ENCODE data around the gene MTCH2. TPM values are rescaled to one million over a fixed set of nuclear protein-coding genes. Genes with fewer than 3 reads are reported as not detected.

Gene MTCH2
- total and polyA plus RNA-seq, 7 donors, result 75.2 to 152 (median 107) TPM

DNA sequence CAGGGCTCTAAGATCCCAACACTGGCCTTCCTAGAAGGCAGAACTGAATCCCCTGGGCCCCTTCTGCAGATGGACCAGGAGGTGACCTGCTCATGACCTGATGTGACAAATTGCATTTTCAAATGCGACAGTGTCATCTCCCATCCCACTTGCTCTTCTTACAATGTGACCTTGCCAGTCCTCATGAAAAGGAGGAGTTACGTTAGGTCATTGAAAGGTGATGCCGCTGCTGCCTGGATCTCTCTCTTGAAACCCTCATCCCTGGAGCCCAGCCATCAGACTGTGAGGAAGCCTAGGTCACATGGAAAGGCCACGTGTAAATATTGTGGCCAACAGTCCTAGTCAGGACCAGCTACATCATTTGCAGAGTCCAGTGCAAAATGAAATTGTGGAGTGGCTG is 42.5 kb downstream of the MTCH2 start:
- peaks cover 0 to 4% of the 10 kb centered on the region in 2 donors for H3K36me3 ChIP-seq (ENCODE audit: insufficient read depth in 1 of 2, low read depth in 1 of 2)
- no peak for ATAC-seq
- no peak overlapping the region for H3K4me3 ChIP-seq
- 35 to 58% (median 42%) methylated on average over 4 of the region's 4 CpGs for WGBS, 3 donors
- H3K9me3 ChIP-seq, result no peaks in the 10 kb centered on the region
- TF ChIP-seq, protein P1, sequence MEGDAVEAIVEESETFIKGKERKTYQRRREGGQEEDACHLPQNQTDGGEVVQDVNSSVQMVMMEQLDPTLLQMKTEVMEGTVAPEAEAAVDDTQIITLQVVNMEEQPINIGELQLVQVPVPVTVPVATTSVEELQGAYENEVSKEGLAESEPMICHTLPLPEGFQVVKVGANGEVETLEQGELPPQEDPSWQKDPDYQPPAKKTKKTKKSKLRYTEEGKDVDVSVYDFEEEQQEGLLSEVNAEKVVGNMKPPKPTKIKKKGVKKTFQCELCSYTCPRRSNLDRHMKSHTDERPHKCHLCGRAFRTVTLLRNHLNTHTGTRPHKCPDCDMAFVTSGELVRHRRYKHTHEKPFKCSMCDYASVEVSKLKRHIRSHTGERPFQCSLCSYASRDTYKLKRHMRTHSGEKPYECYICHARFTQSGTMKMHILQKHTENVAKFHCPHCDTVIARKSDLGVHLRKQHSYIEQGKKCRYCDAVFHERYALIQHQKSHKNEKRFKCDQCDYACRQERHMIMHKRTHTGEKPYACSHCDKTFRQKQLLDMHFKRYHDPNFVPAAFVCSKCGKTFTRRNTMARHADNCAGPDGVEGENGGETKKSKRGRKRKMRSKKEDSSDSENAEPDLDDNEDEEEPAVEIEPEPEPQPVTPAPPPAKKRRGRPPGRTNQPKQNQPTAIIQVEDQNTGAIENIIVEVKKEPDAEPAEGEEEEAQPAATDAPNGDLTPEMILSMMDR (IDR thresholded peaks at IDR 0.05), result no peak
- DNase-seq, result peak in 1 of 2 donors; percentile 27
- H3K27ac ChIP-seq, result no peak overlapping the region
- intact Hi-C loops (cut with DNase I), result no loop called here
- H3K27me3 ChIP-seq (ENCODE audit: insufficient read depth in 3 of 3, low read length in 2 of 3), result no peaks in the 10 kb centered on the region
- no peaks in the 10 kb centered on the region for H3K4me1 ChIP-seq

DNA sequence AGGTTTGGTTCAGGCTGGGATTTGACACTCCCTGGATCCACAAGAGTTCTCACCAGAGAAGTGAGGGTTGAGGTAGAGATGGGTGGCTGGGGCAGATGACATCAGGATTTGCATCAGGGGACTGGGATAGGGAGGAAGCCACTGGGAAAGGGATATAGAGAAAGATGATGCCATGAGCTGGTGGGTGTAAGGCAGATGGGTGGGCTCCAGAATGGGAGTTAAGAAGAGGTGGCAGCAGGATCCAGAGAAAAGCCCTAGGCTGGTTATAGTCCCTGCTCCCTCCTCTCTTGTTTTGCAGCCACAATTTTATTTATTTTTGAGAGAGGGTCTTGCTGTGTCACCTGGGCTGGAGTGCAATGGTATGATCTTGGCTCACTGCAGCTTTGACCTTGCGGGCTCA is 46.4 kb downstream of the MTCH2 start:
- no peaks in the 10 kb centered on the region for H3K36me3 ChIP-seq (ENCODE audit: insufficient read depth in 1 of 2, low read depth in 1 of 2)
- 95 to 100% (median 96%) methylated on average over 1 of the region's 1 CpG for WGBS, 3 donors
- no peak overlapping the region for H3K4me3 ChIP-seq
- no peak overlapping the region for H3K27ac ChIP-seq
- ATAC-seq (no peak), DNase-seq (no peak)
- TF ChIP-seq, protein P1 (IDR thresholded peaks at IDR 0.05), result no peak
- peaks cover 0 to 34% (median 15%) of the 10 kb centered on the region in 3 donors for H3K27me3 ChIP-seq (ENCODE audit: insufficient read depth in 3 of 3, low read length in 2 of 3)
- H3K4me1 ChIP-seq, result no peaks in the 10 kb centered on the region
- H3K9me3 ChIP-seq, result no peaks in the 10 kb centered on the region
- intact Hi-C loops (cut with DNase I), result no loop called here

DNA sequence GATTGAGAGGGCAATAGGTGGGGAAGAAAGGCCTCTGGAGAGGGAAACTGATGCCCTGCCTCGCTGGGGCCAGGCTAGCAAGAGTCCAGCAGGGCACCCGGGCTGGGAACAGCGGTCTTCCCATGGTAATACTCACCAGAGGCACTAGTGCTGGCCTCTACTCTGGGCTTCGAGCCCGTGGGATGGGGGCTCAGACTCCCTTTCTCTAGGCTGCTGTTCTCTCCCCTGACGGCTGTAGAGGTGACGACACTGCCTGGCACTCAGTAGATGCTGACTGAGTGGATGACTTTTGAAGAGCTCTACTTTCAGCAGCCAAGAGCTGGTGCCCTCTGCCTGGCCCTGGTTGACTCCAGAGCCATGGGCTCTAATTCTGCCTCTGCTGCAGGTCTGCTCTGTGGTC is 47.3 kb downstream of the MTCH2 start:
- H3K9me3 ChIP-seq, result no peaks in the 10 kb centered on the region
- H3K36me3 ChIP-seq (ENCODE audit: insufficient read depth in 1 of 2, low read depth in 1 of 2), result no peaks in the 10 kb centered on the region
- peaks cover 0 to 42% (median 18%) of the 10 kb centered on the region in 3 donors for H3K27me3 ChIP-seq (ENCODE audit: insufficient read depth in 3 of 3, low read length in 2 of 3)
- H3K27ac ChIP-seq, result no peak overlapping the region
- intact Hi-C loops (cut with DNase I), result no loop called here
- TF ChIP-seq, protein P1 (IDR thresholded peaks at IDR 0.05), result no peak
- ATAC-seq, result peak in 2 of 4 donors; percentile 43 to 61
- DNase-seq, result no peak
- 42 to 51% (median 47%) methylated on average over 5 to 7 of the region's 7 CpGs for WGBS, 3 donors
- H3K4me1 ChIP-seq, result no peaks in the 10 kb centered on the region
- H3K4me3 ChIP-seq, result no peak overlapping the region

DNA sequence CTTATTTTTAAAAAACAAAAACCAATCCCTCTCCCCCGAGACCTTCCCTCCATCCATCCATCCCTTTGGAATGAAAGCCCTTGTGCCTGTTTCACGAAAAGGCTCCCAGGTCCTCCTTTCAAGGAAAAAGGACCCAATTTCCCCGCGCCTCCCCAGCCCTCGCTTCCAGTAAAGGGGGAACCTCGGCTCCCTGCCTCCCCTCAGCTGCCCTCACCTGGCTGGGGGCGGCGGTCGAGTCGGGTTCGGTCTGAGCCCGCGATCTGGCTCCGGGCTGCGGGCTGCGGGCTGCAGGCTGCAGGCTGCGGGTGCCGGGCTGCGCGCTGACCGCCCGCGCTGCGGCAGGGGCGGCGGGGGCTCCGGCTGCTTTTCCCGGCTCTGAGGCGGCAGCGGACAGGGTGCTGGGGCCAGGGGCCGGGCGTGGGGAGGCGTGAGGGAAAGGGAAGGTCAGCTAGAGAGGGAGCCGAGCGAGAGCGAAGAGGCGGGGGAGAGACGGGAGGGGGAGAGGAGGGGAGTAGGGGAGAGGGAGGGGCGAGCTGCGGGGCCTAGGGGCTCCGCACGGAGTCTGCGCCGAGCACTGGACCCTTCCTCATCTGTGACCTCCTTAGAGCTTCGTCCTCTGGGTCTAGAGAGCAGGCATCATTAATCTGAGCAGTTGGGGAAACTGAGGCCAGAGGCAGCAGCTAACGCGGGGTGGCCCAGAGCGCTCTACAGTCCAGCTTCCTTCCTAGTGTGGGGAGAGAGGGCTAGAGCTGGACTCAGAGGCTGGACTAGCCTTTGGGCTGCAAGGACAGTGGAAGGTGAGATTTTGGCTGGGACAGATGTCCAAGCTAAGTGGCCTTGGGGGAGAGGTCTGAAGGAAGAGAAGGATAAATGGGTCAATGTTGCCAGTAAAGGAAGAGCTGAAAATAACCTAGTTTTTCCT is 48.2 kb downstream of the MTCH2 start, which contains the start of gene C1QTNF4:
Gene C1QTNF4, minus strand, starts transcription at position 478 of the 922 bp plus-strand sequence. CDS start 3,601 bp downstream, outside the sequence.
- intact Hi-C loops (cut with DNase I), result no loop called here
- TF ChIP-seq, protein P1 (IDR thresholded peaks at IDR 0.05), result no peak
- peaks cover 0 to 49% (median 22%) of the 10 kb centered on the region in 3 donors for H3K27me3 ChIP-seq (ENCODE audit: insufficient read depth in 3 of 3, low read length in 2 of 3)

More for the DNA sequence above, 48.2 kb downstream of the MTCH2 start, which contains the start of gene C1QTNF4:
- Histone ChIP-seq H3K36me3 (ENCODE audit: insufficient read depth in 1 of 2, low read depth in 1 of 2) (no peaks in the 10 kb centered on the region), H3K4me1 (no peaks in the 10 kb centered on the region), H3K27ac (no peak within 1 kb of the TSS), H3K4me3 (peak within 1 kb of the TSS; percentile 24), H3K9me3 (no peaks in the 10 kb centered on the region)
- peak in 1 of 4 donors; percentile 10 for ATAC-seq
- no peak for DNase-seq
- 3 to 4% (median 4%) methylated on average over 38 to 48 of the region's 48 CpGs for WGBS, 3 donors
